Measurements from ENCODE around the gene PRKCE. TPM values are rescaled to one million over a fixed set of nuclear protein-coding genes. Genes with fewer than 3 reads are reported as not detected.

The PRKCE gene
- polyA plus RNA-seq, 2 donors: 2.6 to 2.9 TPM

- peaks cover 11 to 15% of the 10 kb centered on the region in 2 donors for H3K4me1 ChIP-seq (ENCODE audit: control insufficient read depth in 2 of 2, insufficient read depth in 2 of 2, low read length in 1 of 2)
Observed at GRCh38 chr2:45826460-45826859, 175.0 kb downstream of the PRKCE start.

GRCh38 chr2:45826884-45827635 is 175.6 kb downstream of the PRKCE start:
- Histone ChIP-seq H3K36me3 (ENCODE audit: control insufficient read depth in 2 of 2, insufficient read depth in 2 of 2, low read length in 1 of 2) (peaks cover 0 to 3% of the 10 kb centered on the region in 2 donors), H3K27ac (ENCODE audit: low read depth in 2 of 2, low read length in 1 of 2) (no peak overlapping the region), H3K9me3 (ENCODE audit: control insufficient read depth in 2 of 2, insufficient read depth in 1 of 2, low read depth in 1 of 2, low read length in 1 of 2) (no peaks in the 10 kb centered on the region), H3K4me1 (ENCODE audit: control insufficient read depth in 2 of 2, insufficient read depth in 2 of 2, low read length in 1 of 2) (peaks cover 10 to 11% of the 10 kb centered on the region in 2 donors), H3K4me3 (ENCODE audit: low read depth in 1 of 2, low read length in 2 of 2) (no peak overlapping the region), H3K27me3 (ENCODE audit: control insufficient read depth in 1 of 2, insufficient read depth in 2 of 2, low read length in 2 of 2) (no peaks in the 10 kb centered on the region)
- WGBS, 2 donors: 66 to 79% methylated on average over 10 of the region's 10 CpGs

More at GRCh38 chr2:45826460-45826859, 175.0 kb downstream of the PRKCE start:
- Histone ChIP-seq H3K36me3 (ENCODE audit: control insufficient read depth in 2 of 2, insufficient read depth in 2 of 2, low read length in 1 of 2) (peaks cover 0 to 3% of the 10 kb centered on the region in 2 donors), H3K27me3 (ENCODE audit: control insufficient read depth in 1 of 2, insufficient read depth in 2 of 2, low read length in 2 of 2) (no peaks in the 10 kb centered on the region), H3K9me3 (ENCODE audit: control insufficient read depth in 2 of 2, insufficient read depth in 1 of 2, low read depth in 1 of 2, low read length in 1 of 2) (no peaks in the 10 kb centered on the region), H3K27ac (ENCODE audit: low read depth in 2 of 2, low read length in 1 of 2) (no peak overlapping the region), H3K4me3 (ENCODE audit: low read depth in 1 of 2, low read length in 2 of 2) (no peak overlapping the region)
- WGBS, 2 donors: 93% methylated on average over 6 of the region's 6 CpGs

GRCh38 chr2:45830322-45830721 is 178.8 kb downstream of the PRKCE start:
- Histone ChIP-seq H3K4me3 (ENCODE audit: low read depth in 1 of 2, low read length in 2 of 2) (no peak overlapping the region), H3K9me3 (ENCODE audit: control insufficient read depth in 2 of 2, insufficient read depth in 1 of 2, low read depth in 1 of 2, low read length in 1 of 2) (no peaks in the 10 kb centered on the region), H3K27me3 (ENCODE audit: control insufficient read depth in 1 of 2, insufficient read depth in 2 of 2, low read length in 2 of 2) (no peaks in the 10 kb centered on the region), H3K27ac (ENCODE audit: low read depth in 2 of 2, low read length in 1 of 2) (no peak overlapping the region), H3K4me1 (ENCODE audit: control insufficient read depth in 2 of 2, insufficient read depth in 2 of 2, low read length in 1 of 2) (no peaks in the 10 kb centered on the region), H3K36me3 (ENCODE audit: control insufficient read depth in 2 of 2, insufficient read depth in 2 of 2, low read length in 1 of 2) (no peaks in the 10 kb centered on the region)

GRCh38 chr2:45833301-45833967 is 182.0 kb downstream of the PRKCE start:
- H3K27ac ChIP-seq (ENCODE audit: low read depth in 2 of 2, low read length in 1 of 2): no peak overlapping the region
- 73 to 88% methylated on average over 3 of the region's 3 CpGs for WGBS, 2 donors
- no peaks in the 10 kb centered on the region for H3K9me3 ChIP-seq (ENCODE audit: control insufficient read depth in 2 of 2, insufficient read depth in 1 of 2, low read depth in 1 of 2, low read length in 1 of 2)
- no peaks in the 10 kb centered on the region for H3K4me1 ChIP-seq (ENCODE audit: control insufficient read depth in 2 of 2, insufficient read depth in 2 of 2, low read length in 1 of 2)
- no peak overlapping the region for H3K4me3 ChIP-seq (ENCODE audit: low read depth in 1 of 2, low read length in 2 of 2)
- no peaks in the 10 kb centered on the region for H3K27me3 ChIP-seq (ENCODE audit: control insufficient read depth in 1 of 2, insufficient read depth in 2 of 2, low read length in 2 of 2)
- H3K36me3 ChIP-seq (ENCODE audit: control insufficient read depth in 2 of 2, insufficient read depth in 2 of 2, low read length in 1 of 2): no peaks in the 10 kb centered on the region

- Histone ChIP-seq H3K36me3 (ENCODE audit: control insufficient read depth in 2 of 2, insufficient read depth in 2 of 2, low read length in 1 of 2) (no peaks in the 10 kb centered on the region), H3K4me3 (ENCODE audit: low read depth in 1 of 2, low read length in 2 of 2) (no peak overlapping the region), H3K27ac (ENCODE audit: low read depth in 2 of 2, low read length in 1 of 2) (no peak overlapping the region), H3K4me1 (ENCODE audit: control insufficient read depth in 2 of 2, insufficient read depth in 2 of 2, low read length in 1 of 2) (no peaks in the 10 kb centered on the region), H3K27me3 (ENCODE audit: control insufficient read depth in 1 of 2, insufficient read depth in 2 of 2, low read length in 2 of 2) (no peaks in the 10 kb centered on the region), H3K9me3 (ENCODE audit: control insufficient read depth in 2 of 2, insufficient read depth in 1 of 2, low read depth in 1 of 2, low read length in 1 of 2) (no peaks in the 10 kb centered on the region)
- 74 to 76% methylated on average over 3 of the region's 3 CpGs for WGBS, 2 donors
Observed at GRCh38 chr2:45833968-45834344, 182.5 kb downstream of the PRKCE start.

- WGBS, 2 donors: 94 to 95% methylated on average over 6 of the region's 6 CpGs
Observed at GRCh38 chr2:45834372-45834771, 182.9 kb downstream of the PRKCE start.

GRCh38 chr2:45834858-45835257 is 183.4 kb downstream of the PRKCE start:
- no peaks in the 10 kb centered on the region for H3K9me3 ChIP-seq (ENCODE audit: control insufficient read depth in 2 of 2, insufficient read depth in 1 of 2, low read depth in 1 of 2, low read length in 1 of 2)
- no peak overlapping the region for H3K4me3 ChIP-seq (ENCODE audit: low read depth in 1 of 2, low read length in 2 of 2)
- 89 to 92% methylated on average over 5 of the region's 5 CpGs for WGBS, 2 donors
- H3K27me3 ChIP-seq (ENCODE audit: control insufficient read depth in 1 of 2, insufficient read depth in 2 of 2, low read length in 2 of 2): no peaks in the 10 kb centered on the region
- H3K4me1 ChIP-seq (ENCODE audit: control insufficient read depth in 2 of 2, insufficient read depth in 2 of 2, low read length in 1 of 2): peaks cover 0 to 2% of the 10 kb centered on the region in 2 donors
- no peaks in the 10 kb centered on the region for H3K36me3 ChIP-seq (ENCODE audit: control insufficient read depth in 2 of 2, insufficient read depth in 2 of 2, low read length in 1 of 2)
- no peak overlapping the region for H3K27ac ChIP-seq (ENCODE audit: low read depth in 2 of 2, low read length in 1 of 2)

More at GRCh38 chr2:45834372-45834771, 182.9 kb downstream of the PRKCE start:
- no peaks in the 10 kb centered on the region for H3K36me3 ChIP-seq (ENCODE audit: control insufficient read depth in 2 of 2, insufficient read depth in 2 of 2, low read length in 1 of 2)
- H3K27me3 ChIP-seq (ENCODE audit: control insufficient read depth in 1 of 2, insufficient read depth in 2 of 2, low read length in 2 of 2): no peaks in the 10 kb centered on the region
- no peaks in the 10 kb centered on the region for H3K9me3 ChIP-seq (ENCODE audit: control insufficient read depth in 2 of 2, insufficient read depth in 1 of 2, low read depth in 1 of 2, low read length in 1 of 2)
- H3K4me1 ChIP-seq (ENCODE audit: control insufficient read depth in 2 of 2, insufficient read depth in 2 of 2, low read length in 1 of 2): peaks cover 0 to 2% of the 10 kb centered on the region in 2 donors
- no peak overlapping the region for H3K4me3 ChIP-seq (ENCODE audit: low read depth in 1 of 2, low read length in 2 of 2)
- H3K27ac ChIP-seq (ENCODE audit: low read depth in 2 of 2, low read length in 1 of 2): no peak overlapping the region

- 86 to 90% methylated on average over 3 of the region's 3 CpGs for WGBS, 2 donors
- no peaks in the 10 kb centered on the region for H3K36me3 ChIP-seq (ENCODE audit: control insufficient read depth in 2 of 2, insufficient read depth in 2 of 2, low read length in 1 of 2)
- no peaks in the 10 kb centered on the region for H3K27me3 ChIP-seq (ENCODE audit: control insufficient read depth in 1 of 2, insufficient read depth in 2 of 2, low read length in 2 of 2)
- no peak overlapping the region for H3K27ac ChIP-seq (ENCODE audit: low read depth in 2 of 2, low read length in 1 of 2)
- H3K4me1 ChIP-seq (ENCODE audit: control insufficient read depth in 2 of 2, insufficient read depth in 2 of 2, low read length in 1 of 2): peaks cover 0 to 5% of the 10 kb centered on the region in 2 donors
- H3K9me3 ChIP-seq (ENCODE audit: control insufficient read depth in 2 of 2, insufficient read depth in 1 of 2, low read depth in 1 of 2, low read length in 1 of 2): no peaks in the 10 kb centered on the region
- no peak overlapping the region for H3K4me3 ChIP-seq (ENCODE audit: low read depth in 1 of 2, low read length in 2 of 2)
Observed at GRCh38 chr2:45836316-45836715, 184.8 kb downstream of the PRKCE start.

GRCh38 chr2:45836740-45837139 is 185.3 kb downstream of the PRKCE start:
- no peaks in the 10 kb centered on the region for H3K9me3 ChIP-seq (ENCODE audit: control insufficient read depth in 2 of 2, insufficient read depth in 1 of 2, low read depth in 1 of 2, low read length in 1 of 2)
- H3K4me3 ChIP-seq (ENCODE audit: low read depth in 1 of 2, low read length in 2 of 2): no peak overlapping the region
- peaks cover 0 to 5% of the 10 kb centered on the region in 2 donors for H3K4me1 ChIP-seq (ENCODE audit: control insufficient read depth in 2 of 2, insufficient read depth in 2 of 2, low read length in 1 of 2)
- 80 to 84% methylated on average over 3 of the region's 3 CpGs for WGBS, 2 donors
- no peaks in the 10 kb centered on the region for H3K36me3 ChIP-seq (ENCODE audit: control insufficient read depth in 2 of 2, insufficient read depth in 2 of 2, low read length in 1 of 2)
- no peak overlapping the region for H3K27ac ChIP-seq (ENCODE audit: low read depth in 2 of 2, low read length in 1 of 2)
- H3K27me3 ChIP-seq (ENCODE audit: control insufficient read depth in 1 of 2, insufficient read depth in 2 of 2, low read length in 2 of 2): no peaks in the 10 kb centered on the region

Measured in esophagus (tissue), 2 donors.